GM18858 (cell line): ENCODE measurements around the gene POLR3GL.

Source experiments
- ATAC-seq: cut with Tn5 transposase; IDR thresholded peaks from one replicate; pipeline ENCODE4 v1.9.1; 2021; ENCODE audit not compliant: unreplicated experiment

POLR3GL gene

DNA sequence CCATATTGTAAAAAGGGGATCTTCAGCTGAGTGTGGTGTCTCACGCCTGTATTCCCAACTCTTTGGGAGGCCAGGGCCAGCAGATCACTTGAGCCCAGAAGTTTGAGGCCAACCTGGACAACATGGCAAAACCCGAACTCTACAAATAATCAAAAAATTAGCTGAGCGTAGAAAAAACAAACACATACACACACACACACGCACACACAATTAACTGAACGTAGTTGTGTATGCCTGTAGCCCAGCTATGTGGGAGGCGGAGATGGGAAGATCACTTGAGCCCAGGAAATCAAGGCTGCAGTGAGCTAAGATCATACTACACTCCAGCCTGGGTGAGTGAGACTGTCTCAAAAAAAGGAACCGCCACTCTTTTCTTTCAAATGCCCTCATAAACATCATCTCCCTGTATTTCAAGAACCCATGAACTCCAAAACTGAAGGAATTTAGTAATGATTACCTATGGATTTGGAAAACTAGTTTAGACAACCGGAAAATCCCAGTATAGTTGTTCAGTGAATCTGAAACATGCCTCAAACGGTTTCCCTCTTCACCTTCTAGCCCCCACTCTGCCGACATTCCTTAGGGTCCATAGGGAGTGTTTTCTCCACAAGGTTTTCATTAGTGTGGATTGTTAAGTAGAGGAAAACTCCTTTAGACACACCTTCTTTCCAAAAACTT, 27.4 kb downstream of the POLR3GL start:
- ATAC-seq, result no peak

DNA sequence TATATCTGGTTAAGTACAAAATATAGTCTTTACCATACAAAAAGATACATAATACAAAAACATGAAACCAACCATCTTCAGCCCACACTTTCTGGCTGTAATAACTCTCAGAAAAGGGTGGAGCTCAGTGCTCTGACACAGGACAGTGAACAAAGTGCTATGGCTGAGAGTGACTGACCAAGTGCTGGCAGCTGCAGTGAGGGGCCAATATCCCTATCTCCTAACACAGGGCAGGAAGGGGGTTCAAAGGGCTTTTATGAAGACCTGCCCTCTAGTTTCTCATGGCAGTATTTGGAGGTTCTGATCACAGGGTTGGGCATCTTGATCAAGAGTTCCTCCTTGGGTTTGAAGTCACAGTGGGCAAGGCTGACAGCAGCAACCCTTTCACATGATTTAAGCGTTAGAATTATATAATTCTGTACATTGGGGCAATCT, 28.0 kb downstream of the POLR3GL start:
- ATAC-seq, result no peak

DNA sequence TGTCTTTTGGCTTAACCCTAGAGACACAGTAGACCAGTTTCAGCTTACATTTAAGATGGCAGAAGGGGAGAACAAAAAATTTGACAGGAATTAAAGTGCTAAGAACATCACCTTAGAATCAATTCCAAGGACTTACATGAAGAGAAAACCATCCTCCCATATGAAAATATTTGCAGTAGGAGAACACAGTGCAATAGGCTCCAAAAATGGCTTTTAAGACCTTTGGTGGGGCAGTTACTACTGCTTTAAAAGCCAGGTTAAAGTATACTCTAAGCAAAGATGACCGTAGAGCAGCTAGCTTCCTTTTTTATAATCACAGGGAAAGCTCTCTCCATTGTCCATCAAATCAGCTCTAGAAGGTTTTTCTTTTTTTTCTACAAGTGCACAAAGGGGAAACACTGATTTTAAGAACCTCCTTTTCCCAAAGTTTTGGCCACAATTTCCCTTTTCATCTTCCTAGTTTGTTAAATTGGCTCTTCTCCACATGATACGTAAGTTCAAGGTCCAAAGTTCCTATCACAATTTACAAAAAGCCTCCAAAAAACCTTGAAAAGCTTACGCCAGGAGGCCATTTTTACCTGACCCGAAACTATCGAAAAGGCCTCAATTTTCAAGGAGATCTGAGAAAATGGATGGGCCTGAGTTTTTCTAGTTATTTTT, 28.6 kb downstream of the POLR3GL start:
- ATAC-seq, result no peak

DNA sequence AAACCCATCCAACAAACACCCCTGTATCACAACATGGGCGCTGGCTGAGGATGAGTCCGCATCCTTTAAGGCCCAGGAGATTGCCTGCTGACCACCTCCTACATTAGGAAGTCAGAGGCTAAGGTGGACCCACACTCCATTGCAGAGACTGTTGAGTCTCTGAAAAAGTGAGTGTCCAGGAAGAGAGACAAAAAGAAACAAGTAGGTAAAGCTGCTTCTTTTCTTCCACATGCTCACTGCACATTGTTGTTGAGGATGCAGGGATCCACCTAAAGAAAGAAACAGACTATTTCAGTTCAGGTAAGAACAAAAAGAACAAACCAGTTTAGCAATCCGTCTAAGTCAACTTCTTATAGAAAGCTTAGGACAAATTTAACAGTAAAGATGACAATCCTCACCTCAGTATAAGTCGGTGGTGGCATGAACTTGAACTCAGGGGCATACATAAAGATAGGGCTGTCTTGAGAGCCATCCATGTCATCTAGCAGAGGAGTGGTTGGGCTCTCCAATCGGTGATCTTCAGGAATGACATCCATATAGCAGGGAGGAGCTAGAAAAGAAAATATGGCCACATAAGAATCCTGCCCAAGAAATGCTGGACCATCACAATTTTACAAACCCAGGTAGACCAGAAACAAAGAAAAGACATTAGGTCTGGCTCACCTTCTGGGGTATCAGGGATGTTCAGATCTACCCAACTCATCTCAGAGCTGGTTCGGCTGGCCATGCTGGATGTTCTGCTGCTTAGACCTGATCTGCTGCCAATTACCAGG, 29.3 kb downstream of the POLR3GL start:
- no peak for ATAC-seq

DNA sequence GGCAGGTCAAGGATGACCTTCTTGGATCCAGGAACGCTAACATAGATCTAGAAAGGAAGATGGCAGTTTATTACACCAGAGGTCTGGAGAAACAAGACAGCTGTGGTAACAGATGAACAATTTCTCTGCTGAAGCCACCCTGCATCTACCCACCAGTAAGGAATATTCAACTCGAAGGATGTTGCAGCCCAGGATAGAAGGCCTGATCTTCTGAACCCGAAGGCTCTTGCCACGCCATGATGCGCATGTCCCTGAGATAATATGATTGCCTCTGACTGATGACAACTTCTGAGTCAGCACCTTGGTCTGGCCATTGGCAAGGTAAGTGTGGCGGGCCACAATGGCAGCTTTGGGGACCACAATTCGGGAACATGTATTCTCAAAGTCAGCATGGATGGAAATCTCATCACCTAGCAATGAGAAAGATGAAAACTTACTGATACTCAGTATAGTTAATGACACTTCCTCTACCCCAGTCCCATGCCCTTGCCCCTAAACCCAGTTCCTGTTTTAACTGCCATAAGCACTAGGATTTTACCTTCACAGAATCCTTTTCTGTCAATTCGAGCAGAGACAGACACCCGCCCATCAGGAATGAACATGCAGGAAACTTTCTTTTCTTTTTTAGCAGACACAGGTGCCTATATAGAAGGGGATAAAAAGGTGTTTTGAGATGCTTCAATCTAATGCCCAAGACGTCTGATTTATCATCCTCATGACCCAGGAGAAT, 30.1 kb downstream of the POLR3GL start:
- no peak for ATAC-seq

DNA sequence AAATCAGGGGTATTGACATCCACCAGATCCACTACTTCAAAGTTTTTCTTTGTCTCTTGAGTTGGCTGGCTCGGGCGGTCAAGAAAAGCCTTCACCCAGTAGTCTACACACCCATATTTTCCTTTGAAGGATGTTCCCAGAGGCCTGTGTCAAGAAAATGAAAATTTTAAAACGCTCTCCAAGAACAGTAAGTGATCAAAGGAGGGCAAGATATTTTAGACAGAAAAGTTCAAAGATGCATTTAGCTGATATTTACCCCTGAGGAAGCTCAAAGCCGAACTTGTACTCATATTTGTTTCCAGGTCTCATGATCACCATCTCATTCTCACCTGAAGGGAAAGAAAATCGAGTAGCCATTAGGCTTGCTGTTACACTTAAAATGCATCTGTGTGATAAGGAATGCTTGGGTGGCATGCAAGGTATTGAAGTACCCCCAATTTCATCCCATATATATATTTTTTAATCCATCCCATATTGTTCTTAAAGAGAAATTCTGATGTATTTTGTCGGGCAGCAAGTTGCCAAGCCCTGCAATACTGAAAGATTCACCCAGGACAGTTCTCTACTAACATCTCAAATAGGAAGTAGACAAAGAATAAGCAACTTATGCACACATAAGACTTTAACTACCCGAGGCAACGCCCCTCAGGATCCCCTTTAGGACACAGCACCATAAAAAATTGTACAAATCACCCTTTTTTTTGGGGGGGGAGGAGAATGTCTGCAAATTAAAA, 30.8 kb downstream of the POLR3GL start:
- no peak for ATAC-seq

DNA sequence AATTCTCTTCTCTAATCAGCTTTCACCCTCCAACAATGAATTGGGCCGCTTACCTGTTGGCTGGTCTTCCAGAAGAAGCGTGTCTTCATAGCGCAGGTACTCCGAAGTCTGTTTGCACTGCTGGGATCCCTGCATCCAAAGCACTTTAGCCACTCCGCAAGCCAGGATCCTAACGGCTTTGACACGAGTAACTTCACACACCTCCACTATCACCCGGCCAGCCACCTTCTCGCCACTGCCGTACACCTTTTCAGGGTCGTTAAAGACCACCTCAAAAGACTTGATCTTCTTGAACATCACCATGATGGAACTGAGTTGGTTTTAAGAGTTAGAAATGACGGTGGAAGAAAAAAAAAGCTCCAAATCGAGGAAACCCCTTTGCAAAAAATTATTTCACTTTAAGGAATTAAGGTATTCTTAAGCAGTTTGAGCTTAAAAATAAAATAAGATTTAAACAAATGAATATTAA, 31.5 kb downstream of the POLR3GL start:
- no peak for ATAC-seq

DNA sequence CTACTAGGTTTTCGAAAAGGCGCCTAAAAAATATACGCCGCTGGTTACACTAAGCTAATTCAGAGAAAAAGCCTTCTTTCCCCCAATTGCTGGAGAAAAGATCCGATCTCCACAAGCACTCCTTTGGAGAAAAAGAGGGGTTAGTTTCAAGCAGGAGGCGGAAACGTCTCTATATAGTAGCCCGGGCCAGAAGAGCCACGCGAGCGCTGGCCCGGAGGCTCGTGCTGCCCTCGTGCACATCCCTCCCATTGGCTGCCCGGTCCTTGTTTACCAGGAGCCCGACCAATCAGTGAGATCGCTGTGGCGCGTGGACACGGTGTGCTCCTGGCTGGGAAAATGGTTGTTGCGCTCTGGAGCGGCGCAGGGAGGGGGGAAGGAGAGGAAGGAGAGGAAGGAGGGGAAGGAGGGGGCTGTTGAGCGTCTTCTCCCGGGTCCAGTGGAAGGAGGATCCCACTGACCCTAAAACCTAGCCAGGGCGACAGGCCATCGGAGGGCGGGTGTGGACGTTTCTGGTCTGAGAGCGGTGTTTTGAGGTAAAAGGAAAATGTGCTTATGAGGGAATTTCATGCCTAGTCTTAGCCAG, 32.0 kb downstream of the POLR3GL start, which contains the start of gene TXNIP:
TXNIP (minus strand) TSS at position 147 of the 583 bp plus-strand sequence. CDS start 313 bp downstream, outside the sequence.
- ATAC-seq, result peak; percentile 59

DNA sequence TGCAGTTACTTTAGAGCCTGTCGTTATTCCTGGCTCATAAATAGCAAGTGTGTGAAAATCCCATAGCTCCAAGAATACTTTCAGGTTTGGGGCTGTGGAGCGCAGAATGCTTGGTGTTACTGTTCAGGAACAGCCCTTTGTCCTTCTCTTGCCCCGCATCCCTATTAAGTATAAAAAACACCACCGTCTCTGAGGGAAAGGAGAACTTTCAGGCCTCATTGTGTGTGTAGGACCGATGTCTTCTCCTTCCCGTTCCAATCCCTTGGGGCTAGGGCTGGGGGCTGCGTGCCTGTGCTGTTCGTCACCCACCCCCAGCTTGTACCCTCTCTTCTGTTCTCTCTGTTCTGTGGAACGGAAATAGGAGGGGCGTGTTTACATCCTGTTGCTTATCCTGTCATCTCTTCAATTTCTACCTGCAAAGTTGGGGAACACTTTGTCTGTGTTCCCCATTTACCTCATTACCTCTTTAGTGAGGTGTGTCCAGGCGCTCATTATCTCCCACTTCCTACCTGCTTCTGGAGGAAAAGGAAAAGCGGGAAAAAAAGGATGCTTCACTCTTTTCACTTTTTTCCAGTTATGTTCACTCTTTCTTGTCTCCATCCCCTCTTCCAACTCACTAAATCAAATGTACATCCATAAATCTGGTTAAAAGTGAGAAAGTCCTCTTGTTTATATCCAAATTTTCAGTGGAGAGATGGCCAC, 32.7 kb downstream of the POLR3GL start:
- ATAC-seq, result no peak

DNA sequence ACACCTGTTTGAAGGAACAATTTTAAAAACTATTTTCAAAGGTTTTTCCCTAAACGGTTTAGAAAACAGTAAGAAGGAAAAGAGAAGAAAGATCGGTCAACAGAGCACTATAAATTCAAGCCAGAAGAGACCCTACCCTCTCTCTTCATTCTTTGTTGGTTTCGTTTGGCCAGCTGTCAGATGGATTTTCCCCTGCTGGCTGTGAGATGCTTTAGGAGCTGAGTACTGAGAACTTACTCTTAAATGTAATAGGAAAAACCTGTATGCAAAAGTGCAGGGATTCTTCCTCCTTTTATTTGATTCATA, 33.2 kb downstream of the POLR3GL start:
- no peak for ATAC-seq

DNA sequence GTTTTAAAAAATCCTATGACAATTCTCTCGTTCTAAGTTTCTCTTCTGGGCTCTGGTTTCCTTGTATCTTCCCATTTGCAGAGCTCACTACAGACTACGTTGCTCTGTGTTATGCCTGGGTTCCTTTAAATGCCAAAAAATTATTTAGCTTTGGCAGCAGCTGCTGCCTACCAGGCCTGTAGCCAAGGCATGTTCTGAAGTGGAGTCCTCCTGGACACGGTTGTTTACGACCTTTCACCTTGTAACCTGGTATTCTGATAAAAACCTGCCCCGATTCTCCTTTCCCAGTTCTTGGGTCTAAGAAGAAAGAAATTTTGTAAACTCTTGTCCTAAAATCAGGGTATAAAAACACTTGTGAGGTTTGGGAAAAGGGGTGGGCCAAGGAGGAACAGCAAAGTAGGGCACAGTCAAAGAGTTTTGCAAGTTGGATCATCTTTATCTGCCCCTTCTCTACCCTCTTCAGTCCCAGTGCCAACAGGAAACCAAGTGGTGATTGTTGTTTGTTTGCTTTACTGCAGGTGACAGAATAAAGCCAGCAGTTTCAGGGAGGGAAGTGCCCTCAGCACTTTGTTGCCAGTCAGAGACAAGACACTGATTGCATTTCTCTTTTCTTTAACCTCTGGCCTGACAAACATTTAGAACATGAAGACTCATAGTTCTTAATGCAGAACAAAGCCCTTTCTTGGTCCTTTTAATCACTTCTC, 35.0 kb downstream of the POLR3GL start:
- ATAC-seq, result no peak

DNA sequence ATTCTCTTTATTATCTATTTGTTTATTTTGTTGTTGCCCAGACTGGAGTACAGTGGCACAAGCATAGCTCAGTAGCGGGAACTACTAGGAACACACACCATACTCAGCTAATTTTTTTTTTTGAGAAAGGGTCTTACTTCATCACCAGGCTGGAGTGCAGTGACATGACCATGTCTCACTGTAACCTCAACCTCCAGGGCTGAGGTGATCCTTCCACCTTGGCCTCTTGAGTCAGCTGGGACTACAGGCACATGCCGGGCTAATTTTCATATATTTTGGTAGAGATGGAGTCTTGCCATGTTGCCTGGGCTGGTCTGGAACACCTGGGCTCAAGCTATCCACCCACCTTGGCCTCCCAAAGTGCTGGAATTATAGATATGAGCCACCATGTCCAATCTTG, 37.2 kb downstream of the POLR3GL start:
- ATAC-seq, result no peak

DNA sequence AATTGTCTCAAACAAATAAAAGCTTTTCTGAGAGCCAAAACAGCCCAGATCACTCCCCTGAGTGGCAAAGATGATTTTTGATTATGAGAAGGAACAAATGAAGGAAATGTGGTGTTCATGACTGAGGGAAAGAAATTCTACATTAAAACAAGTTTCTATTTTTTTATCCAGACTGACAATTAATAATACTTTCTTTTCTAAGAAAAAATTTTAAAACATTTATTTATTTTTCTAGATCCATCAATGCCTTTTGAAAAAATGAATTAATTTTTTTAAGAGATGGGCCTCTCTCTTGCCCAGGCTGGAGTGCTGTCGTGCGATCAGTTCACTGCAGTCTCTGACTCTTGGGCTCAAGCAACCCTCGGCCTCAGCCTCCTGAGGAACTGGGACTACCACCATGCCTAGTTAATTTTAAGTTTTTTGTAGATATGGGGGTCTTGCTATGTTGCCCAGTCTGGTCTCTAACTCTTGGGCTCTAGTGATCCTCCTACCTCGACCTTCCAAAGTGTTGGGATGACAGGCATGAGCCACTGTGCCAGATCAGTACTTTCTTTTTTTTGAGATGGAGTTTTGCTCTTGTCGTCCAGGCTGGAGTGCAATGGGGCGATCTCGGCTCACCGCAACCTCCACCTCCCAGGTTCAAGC, 43.1 kb downstream of the POLR3GL start:
- no peak for ATAC-seq

DNA sequence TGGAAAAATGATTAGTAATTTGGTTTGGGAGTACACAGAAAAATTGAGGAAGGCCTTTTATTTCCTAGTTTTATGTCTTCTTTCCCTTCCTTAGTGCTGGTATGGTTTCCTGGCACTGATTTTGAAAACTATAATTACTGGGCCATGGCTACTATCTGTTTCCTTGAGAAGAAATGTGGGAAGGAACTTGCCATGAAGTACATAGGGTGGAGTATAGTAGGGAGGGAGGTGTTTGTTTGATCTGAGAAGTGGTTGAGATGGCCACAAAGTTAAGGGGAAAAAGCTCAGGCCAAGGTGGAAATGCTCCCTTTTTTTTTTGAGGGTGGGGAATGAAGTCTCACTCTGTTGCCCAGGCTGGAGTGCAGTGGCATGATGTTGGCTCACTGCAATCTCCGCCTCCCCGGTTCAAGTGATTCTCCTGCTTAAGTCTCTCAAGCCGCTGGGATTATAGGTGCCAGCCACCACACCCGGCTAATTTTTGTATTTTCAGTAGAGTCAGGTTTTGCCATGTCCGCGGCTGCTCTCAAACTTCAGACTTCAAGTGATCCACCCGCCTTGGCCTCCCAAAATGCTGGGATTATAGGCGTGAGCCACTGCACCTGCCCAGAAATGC, 45.7 kb downstream of the POLR3GL start:
- no peak for ATAC-seq

DNA sequence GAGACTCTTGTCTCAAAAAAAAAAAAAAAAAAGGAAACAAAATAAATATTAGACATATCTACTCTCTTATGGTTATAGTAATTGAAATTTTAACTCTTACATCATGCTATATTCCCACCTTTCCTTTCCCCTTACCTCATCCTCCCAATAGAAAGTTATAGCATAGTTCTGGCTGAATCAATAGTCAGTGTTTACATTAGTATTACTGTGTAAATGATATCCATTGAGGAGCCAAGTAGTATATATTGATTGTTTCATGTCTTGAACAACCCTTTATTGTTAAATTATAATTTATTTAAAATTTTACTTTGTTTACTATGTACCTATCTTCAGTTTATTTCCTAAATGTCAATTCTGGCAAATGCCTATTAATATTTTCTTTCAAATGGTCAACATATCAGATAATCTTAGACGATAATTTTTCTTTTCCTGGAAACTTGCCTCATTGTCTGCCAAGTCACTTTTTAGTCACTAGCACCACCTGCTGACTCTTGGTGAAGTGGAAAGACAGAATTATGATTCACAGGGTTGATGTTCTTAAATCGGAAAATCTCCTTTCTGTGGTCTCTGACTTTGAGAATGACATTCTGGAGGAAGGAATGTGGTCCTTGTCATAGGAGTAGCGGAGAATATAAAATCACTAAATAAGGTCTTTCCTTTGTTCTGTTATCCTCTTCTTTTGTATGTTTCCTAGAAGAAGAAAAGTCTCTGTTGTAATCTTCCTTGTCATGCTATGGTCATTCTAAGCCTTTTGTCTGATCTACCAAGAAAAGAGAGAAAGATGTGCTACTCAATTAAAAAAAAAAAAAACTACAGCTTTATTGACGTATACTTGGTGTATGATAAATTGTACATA, 48.4 kb downstream of the POLR3GL start:
- no peak for ATAC-seq

DNA sequence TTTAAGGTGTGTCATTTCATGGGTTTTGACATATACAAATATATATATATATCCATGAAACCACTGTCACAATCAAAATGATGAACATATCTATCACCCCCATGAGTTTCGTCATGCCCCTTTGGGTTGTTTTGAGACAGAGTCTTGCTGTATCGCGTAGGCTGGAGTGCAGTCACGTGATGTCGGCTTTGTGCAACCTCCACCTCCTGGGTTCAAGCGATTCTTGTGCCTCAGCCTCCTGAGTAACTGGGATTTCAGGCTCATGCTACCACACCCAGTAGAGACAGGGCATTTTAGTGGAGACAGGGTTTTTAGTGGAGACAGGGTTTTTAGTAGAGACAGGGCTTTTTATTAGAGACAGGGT, 49.1 kb downstream of the POLR3GL start:
- no peak for ATAC-seq

DNA sequence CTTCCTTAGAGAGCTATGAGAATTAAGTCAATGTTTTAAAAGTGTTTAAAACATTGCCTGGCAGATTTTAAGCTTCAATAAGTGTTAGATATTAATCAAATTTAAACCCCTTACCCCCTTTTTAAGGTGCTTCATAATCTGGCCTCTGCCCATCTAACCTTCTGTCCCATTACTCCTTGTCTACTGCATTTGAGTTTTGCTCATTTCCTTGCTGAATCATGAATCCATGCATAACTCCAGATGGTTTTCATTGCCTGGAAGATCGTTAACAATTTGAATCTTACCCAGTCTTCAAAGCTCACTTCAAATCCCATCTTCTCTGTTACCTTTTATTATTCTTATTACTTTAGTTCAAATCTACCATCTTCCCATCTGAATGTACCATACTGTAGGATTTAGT, 52.4 kb downstream of the POLR3GL start:
- no peak for ATAC-seq
